ENCODE measurements around the gene ESR2. TPM values are rescaled to one million over a fixed set of nuclear protein-coding genes. Genes with fewer than 3 reads are reported as not detected.

ESR2 gene
- total RNA-seq, 2 experiments from 2014 or later = 0.31 to 0.43 TPM

DNA sequence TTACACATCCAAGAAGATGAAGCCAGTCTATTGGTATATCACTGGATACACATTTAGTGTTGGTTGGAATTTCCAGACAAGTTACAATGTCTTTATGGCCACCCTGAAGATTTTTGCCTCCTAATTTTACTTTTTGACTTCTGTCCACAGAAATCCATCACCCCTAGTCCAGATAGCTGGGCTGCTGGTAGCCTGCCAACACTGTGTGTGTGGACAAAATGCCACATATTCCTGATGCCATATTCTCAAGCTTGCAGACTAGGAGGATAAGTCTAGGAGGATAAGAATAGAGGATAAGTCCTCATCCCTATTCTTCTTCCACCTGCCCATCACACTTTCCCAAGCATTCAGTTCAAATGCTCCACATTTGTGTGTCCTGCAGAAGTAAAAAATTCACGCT, 4.6 kb downstream of the ESR2 start:
- Mint-ChIP-seq H3K27me3 (peaks cover 12% of the 10 kb centered on the region), H3K9me3 (no peaks in the 10 kb centered on the region), H3K27ac (no peak overlapping the region), H3K4me1 (ENCODE audit: low read depth) (peaks cover 13% of the 10 kb centered on the region), H3K4me3 (no peak overlapping the region), H3K36me3 (ENCODE audit: low read depth) (no peaks in the 10 kb centered on the region)
- POLR2A ChIA-PET = no interaction called here
- DNase-seq = no peak
- TF ChIP-seq, protein P1, sequence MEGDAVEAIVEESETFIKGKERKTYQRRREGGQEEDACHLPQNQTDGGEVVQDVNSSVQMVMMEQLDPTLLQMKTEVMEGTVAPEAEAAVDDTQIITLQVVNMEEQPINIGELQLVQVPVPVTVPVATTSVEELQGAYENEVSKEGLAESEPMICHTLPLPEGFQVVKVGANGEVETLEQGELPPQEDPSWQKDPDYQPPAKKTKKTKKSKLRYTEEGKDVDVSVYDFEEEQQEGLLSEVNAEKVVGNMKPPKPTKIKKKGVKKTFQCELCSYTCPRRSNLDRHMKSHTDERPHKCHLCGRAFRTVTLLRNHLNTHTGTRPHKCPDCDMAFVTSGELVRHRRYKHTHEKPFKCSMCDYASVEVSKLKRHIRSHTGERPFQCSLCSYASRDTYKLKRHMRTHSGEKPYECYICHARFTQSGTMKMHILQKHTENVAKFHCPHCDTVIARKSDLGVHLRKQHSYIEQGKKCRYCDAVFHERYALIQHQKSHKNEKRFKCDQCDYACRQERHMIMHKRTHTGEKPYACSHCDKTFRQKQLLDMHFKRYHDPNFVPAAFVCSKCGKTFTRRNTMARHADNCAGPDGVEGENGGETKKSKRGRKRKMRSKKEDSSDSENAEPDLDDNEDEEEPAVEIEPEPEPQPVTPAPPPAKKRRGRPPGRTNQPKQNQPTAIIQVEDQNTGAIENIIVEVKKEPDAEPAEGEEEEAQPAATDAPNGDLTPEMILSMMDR (IDR thresholded peaks at IDR 0.05) = no peak
- CTCF ChIA-PET = interaction anchor here (2.3 kb wide), 1 partner anchor 14 kb away, joined by 9 read pairs; no protein-coding TSS in a partner anchor
- intact Hi-C loops (cut with micrococcal nuclease) = no loop called here
- no peak for ATAC-seq

DNA sequence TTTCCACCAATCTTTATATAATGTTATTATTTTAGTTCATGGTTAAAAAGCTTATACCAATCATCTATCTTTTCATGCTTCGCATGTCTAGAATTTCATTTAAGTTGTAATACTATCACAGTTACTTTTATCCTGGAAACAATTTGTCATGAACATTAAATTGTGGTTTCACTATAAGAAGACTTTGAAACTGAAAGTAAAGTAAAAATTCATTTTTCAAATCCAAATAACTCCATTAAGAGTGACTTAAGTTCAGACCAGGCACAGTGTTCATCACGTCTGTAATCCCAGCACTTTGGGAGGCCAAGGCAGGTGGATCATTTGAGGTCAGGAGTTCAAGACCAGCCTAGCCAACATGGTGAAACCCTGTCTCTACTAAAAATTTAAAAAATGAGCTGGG, 12.4 kb downstream of the ESR2 start:
- intact Hi-C loops (cut with micrococcal nuclease) = no loop called here
- ChIA-PET POLR2A (interaction anchor here (0.6 kb wide), 1 partner anchor 34 kb away, joined by 3 read pairs; no protein-coding TSS in a partner anchor), CTCF (interaction anchor here (2.3 kb wide), 1 partner anchor 13 kb away, joined by 6 read pairs; the partner anchor contains the start of gene ESR2)
- Mint-ChIP-seq H3K27me3 (no peaks in the 10 kb centered on the region), H3K36me3 (ENCODE audit: low read depth) (no peaks in the 10 kb centered on the region), H3K4me1 (ENCODE audit: low read depth) (peaks cover 21% of the 10 kb centered on the region), H3K9me3 (no peaks in the 10 kb centered on the region), H3K27ac (peak overlapping the region; percentile 20), H3K4me3 (no peak overlapping the region)
- ATAC-seq (no peak), DNase-seq (no peak)
- TF ChIP-seq, protein P1 (IDR thresholded peaks at IDR 0.05) = no peak

- Mint-ChIP-seq H3K4me3 (no peak overlapping the region), H3K36me3 (ENCODE audit: low read depth) (no peaks in the 10 kb centered on the region), H3K27ac (no peak overlapping the region), H3K27me3 (no peaks in the 10 kb centered on the region), H3K4me1 (ENCODE audit: low read depth) (peaks cover 21% of the 10 kb centered on the region), H3K9me3 (no peaks in the 10 kb centered on the region)
- ChIA-PET POLR2A (no interaction called here), CTCF (interaction anchor here (2.3 kb wide), 1 partner anchor 14 kb away, joined by 6 read pairs; the partner anchor contains the start of gene ESR2)
- intact Hi-C loops (cut with micrococcal nuclease) = no loop called here
- TF ChIP-seq, protein P1 (IDR thresholded peaks at IDR 0.05) = no peak
- DNase-seq (peak; percentile 63), ATAC-seq (peak; percentile 96)
Observed at GRCh38 chr14:64279704-64280668, 14.2 kb downstream of the ESR2 start.

GRCh38 chr14:64278458-64278857, 15.7 kb downstream of the ESR2 start:
- TF ChIP-seq, protein P1 (IDR thresholded peaks at IDR 0.05) = no peak
- H3K27me3 Mint-ChIP-seq = no peaks in the 10 kb centered on the region
- H3K4me1 Mint-ChIP-seq (ENCODE audit: low read depth) = peaks cover 21% of the 10 kb centered on the region
- H3K36me3 Mint-ChIP-seq (ENCODE audit: low read depth) = no peaks in the 10 kb centered on the region
- H3K4me3 Mint-ChIP-seq = no peak overlapping the region
- DNase-seq (no peak), ATAC-seq (no peak)
- ChIA-PET POLR2A (interaction anchor here (0.6 kb wide), 1 partner anchor 135 kb away, joined by 3 read pairs; no protein-coding TSS in a partner anchor), CTCF (interaction anchor here (1.4 kb wide), 1 partner anchor 15 kb away, joined by 4 read pairs; the partner anchor contains the start of gene ESR2)
- no peaks in the 10 kb centered on the region for H3K9me3 Mint-ChIP-seq
- H3K27ac Mint-ChIP-seq = no peak overlapping the region
- intact Hi-C loops (cut with micrococcal nuclease) = no loop called here

DNA sequence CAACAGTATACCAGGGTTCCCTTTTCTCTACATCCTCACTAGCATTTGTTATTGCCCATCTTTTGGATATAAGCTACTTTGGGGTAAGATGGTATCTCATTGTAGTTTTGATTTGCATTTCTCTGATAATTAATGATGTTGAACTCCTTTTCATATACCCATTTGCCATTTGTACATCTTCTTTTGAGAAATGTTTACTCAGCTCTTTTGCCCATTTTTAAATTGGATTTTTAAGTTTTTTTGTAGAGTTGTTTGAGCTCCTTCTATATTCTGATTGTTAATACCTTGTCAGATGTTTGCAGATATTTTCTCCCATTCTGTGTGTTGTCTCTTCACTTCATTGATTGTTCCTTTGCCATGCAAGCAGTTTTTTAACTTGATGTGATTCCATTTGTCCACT, 22.2 kb downstream of the ESR2 start:
- Mint-ChIP-seq H3K9me3 (no peaks in the 10 kb centered on the region), H3K4me3 (no peak overlapping the region), H3K4me1 (ENCODE audit: low read depth) (peaks cover 6% of the 10 kb centered on the region), H3K27ac (no peak overlapping the region), H3K36me3 (ENCODE audit: low read depth) (no peaks in the 10 kb centered on the region), H3K27me3 (no peaks in the 10 kb centered on the region)
- CTCF ChIA-PET = interaction anchor here (0.9 to 3.6 kb wide), 2 partner anchors 23 to 31 kb away, joined by 3 to 11 read pairs; partner anchors contain the start of gene ESR2
- no peak for DNase-seq
- no peak for ATAC-seq
- intact Hi-C loops (cut with micrococcal nuclease) = no loop called here
- TF ChIP-seq, protein P1 (IDR thresholded peaks at IDR 0.05) = no peak
- POLR2A ChIA-PET = no interaction called here
